Mesenchymal stem cell (in vitro differentiated cells and primary cell): Measurements from ENCODE around the gene MCCC2.
"Not testable (repeated sequence)": the region's sequence is repeated elsewhere in the genome, so short reads cannot be mapped to it uniquely, and the experiment has no call there.

ENCODE experiments used
- DNase-seq: peaks from one replicate; pipeline ENCODE4 v3.0.0-alpha.2; 2013
- H2AFZ ChIP-seq: one replicate; pipeline ENCODE4 v1.6.1; 2013; ENCODE audit warnings: low read depth, mild to moderate bottlenecking, control low read depth, inconsistent platforms, low read length, moderate library complexity
- H2AK5ac ChIP-seq: 2 replicates; pipeline ENCODE4 v1.6.1; 2013; ENCODE audit warnings: low read length, moderate library complexity, mild to moderate bottlenecking, inconsistent platforms; ENCODE audit not compliant: severe bottlenecking
- H2BK120ac ChIP-seq: one replicate; pipeline ENCODE4 v1.6.1; 2013; ENCODE audit warnings: low read depth, mild to moderate bottlenecking, inconsistent platforms, low read length, moderate library complexity
- H2BK12ac ChIP-seq, 2 experiments: one replicate each; pipeline ENCODE4 v1.6.1; 2013; ENCODE audit warnings: inconsistent platforms in 2 of 2, low read length in 2 of 2, mild to moderate bottlenecking in 2 of 2, moderate library complexity in 2 of 2, control low read depth in 1 of 2
- H2BK15ac ChIP-seq: one replicate; pipeline ENCODE4 v1.6.1; 2013; ENCODE audit warnings: mild to moderate bottlenecking, low read depth, inconsistent platforms; ENCODE audit not compliant: poor library complexity, severe bottlenecking
- H2BK5ac ChIP-seq: 2 replicates; pipeline ENCODE4 v1.6.1; 2013; ENCODE audit warnings: low read depth, mild to moderate bottlenecking, low read length, control low read depth, inconsistent platforms; ENCODE audit not compliant: poor library complexity, severe bottlenecking
- H3K14ac ChIP-seq, 2 experiments: one replicate each; pipeline ENCODE4 v1.6.1; 2013; ENCODE audit warnings: inconsistent platforms in 2 of 2, low read length in 2 of 2, control low read depth in 1 of 2, mild to moderate bottlenecking in 1 of 2, moderate library complexity in 1 of 2
- H3K18ac ChIP-seq, 2 experiments: one replicate each; pipeline ENCODE4 v1.6.1; 2013; ENCODE audit warnings: inconsistent platforms in 2 of 2, low read length in 2 of 2, control low read depth in 1 of 2, low read depth in 1 of 2, mild to moderate bottlenecking in 1 of 2
- H3K23ac ChIP-seq, 2 experiments: one replicate each; pipeline ENCODE4 v1.6.1; 2013; ENCODE audit warnings: inconsistent platforms in 2 of 2, low read length in 2 of 2, mild to moderate bottlenecking in 2 of 2, moderate library complexity in 2 of 2, control low read depth in 1 of 2
- H3K27ac ChIP-seq: 2 replicates; pipeline ENCODE4 v1.5.1; 2013; ENCODE audit warnings: mild to moderate bottlenecking, moderate library complexity, low read length, control low read depth, inconsistent platforms; ENCODE audit not compliant: poor library complexity, severe bottlenecking
- H3K27me3 ChIP-seq, 2 experiments: 2 replicates each; pipeline versions ENCODE4 v1.6.1 to v1.7.0; 2013; ENCODE audit warnings: low read length in 2 of 2, mild to moderate bottlenecking in 2 of 2, moderate library complexity in 2 of 2, control low read depth in 1 of 2, inconsistent platforms in 1 of 2; ENCODE audit not compliant: control insufficient read depth in 1 of 2, insufficient read depth in 1 of 2
- H3K36me3 ChIP-seq, 2 experiments: 2 replicates each; pipeline versions ENCODE4 v1.6.1 to v1.7.0; 2013; ENCODE audit warnings: low read length in 2 of 2, control low read depth in 1 of 2, inconsistent platforms in 1 of 2, low read depth in 1 of 2, mild to moderate bottlenecking in 1 of 2; ENCODE audit not compliant: insufficient read depth in 2 of 2, control insufficient read depth in 1 of 2
- H3K4ac ChIP-seq, 2 experiments: one replicate each; pipeline ENCODE4 v1.6.1; 2013; ENCODE audit warnings: inconsistent platforms in 2 of 2, low read length in 2 of 2, mild to moderate bottlenecking in 2 of 2, moderate library complexity in 2 of 2, control low read depth in 1 of 2, low read depth in 1 of 2
- H3K4me1 ChIP-seq: 2 replicates; pipeline ENCODE4 v1.6.1; 2013; ENCODE audit warnings: low read depth, low read length, control low read depth; ENCODE audit not compliant: control insufficient read depth, insufficient read depth
- H3K4me2 ChIP-seq: 2 replicates; pipeline ENCODE4 v1.6.1; 2013; ENCODE audit warnings: low read length, mild to moderate bottlenecking, inconsistent platforms; ENCODE audit not compliant: poor library complexity, severe bottlenecking
- H3K4me3 ChIP-seq, 2 experiments: 2 replicates each; pipeline versions ENCODE4 v1.5.1 to v1.7.0; 2013; ENCODE audit warnings: low read length in 2 of 2, mild to moderate bottlenecking in 2 of 2, control low read depth in 1 of 2, low read depth in 1 of 2; ENCODE audit not compliant: insufficient read depth in 1 of 2
- H3K79me1 ChIP-seq: replicated peaks from 2 replicates; pipeline ENCODE4 v1.6.1; 2013; ENCODE audit warnings: mild to moderate bottlenecking, control low read depth, low read length, inconsistent platforms; ENCODE audit not compliant: poor library complexity, severe bottlenecking
- H3K9ac ChIP-seq: 2 replicates; pipeline ENCODE4 v1.7.0; 2013; ENCODE audit warnings: mild to moderate bottlenecking, low read length, moderate library complexity
- H3K9me3 ChIP-seq: 2 replicates; pipeline ENCODE4 v1.7.0; 2013; ENCODE audit warnings: mild to moderate bottlenecking, low read length; ENCODE audit not compliant: control insufficient read depth
- H4K8ac ChIP-seq: one replicate; pipeline ENCODE4 v1.6.1; 2013; ENCODE audit warnings: inconsistent platforms, mild to moderate bottlenecking, low read length, moderate library complexity
- H4K91ac ChIP-seq: one replicate; pipeline ENCODE4 v1.6.1; 2013; ENCODE audit warnings: mild to moderate bottlenecking, low read length, inconsistent platforms
- WGBS: methylation state at CpG from one replicate; pipeline ENCODE4 v1.1.7; 2013; ENCODE audit warnings: mixed read lengths; 5-methylcytosine and 5-hydroxymethylcytosine counted together

The MCCC2 gene

DNA sequence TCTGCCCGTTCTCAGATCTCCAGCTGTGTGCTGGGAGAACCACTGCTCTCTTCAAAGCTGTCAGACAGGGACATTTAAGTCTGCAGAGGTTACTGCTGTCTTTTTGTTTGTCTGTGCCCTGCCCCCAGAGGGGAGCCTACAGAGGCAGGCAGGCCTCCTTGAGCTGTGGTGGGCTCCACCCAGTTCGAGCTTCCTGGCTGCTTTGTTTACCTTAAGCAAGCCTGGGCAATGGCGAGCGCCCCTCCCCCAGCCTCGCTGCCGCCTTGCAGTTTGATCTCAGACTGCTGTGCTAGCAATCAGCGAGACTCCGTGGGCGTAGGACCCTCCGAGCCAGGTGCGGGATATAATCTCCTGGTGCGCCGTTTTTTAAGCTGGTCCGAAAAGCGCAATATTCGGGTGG, 22.8 kb downstream of the MCCC2 start:
- not testable (repeated sequence) for H3K4me3 ChIP-seq, DNase-seq, H3K9me3 ChIP-seq, H3K27ac ChIP-seq, H3K27me3 ChIP-seq, H3K4ac ChIP-seq, H2BK12ac ChIP-seq, H4K91ac ChIP-seq, H3K23ac ChIP-seq, H3K18ac ChIP-seq, H2AK5ac ChIP-seq, H3K9ac ChIP-seq, H2BK120ac ChIP-seq, H2BK15ac ChIP-seq, H2BK5ac ChIP-seq, H3K4me2 ChIP-seq, H2AFZ ChIP-seq, H3K14ac ChIP-seq, H3K4me1 ChIP-seq, H3K79me1 ChIP-seq, H4K8ac ChIP-seq
- 96% methylated on average over 6 of the region's 16 CpGs for WGBS
- H3K36me3 ChIP-seq, result peaks cover 6 to 10% of the 10 kb centered on the region in 2 experiments

GRCh38 chr5:71615809-71616208, 28.7 kb downstream of the MCCC2 start:
- H3K79me1 ChIP-seq, result peaks cover 17% of the 10 kb centered on the region
- H3K27ac ChIP-seq, result no peak overlapping the region
- H4K91ac ChIP-seq, result no peak overlapping the region
- no peaks in the 10 kb centered on the region for H3K27me3 ChIP-seq
- H3K36me3 ChIP-seq, result peaks cover 11 to 29% of the 10 kb centered on the region in 2 experiments
- H3K23ac ChIP-seq, result no peak overlapping the region
- H3K4me2 ChIP-seq, result no peak overlapping the region
- no peaks in the 10 kb centered on the region for H3K4me1 ChIP-seq
- no peak overlapping the region for H3K18ac ChIP-seq
- no peak overlapping the region for H2BK120ac ChIP-seq
- H3K4ac ChIP-seq, result no peak overlapping the region
- H3K4me3 ChIP-seq, result no peak overlapping the region
- no peak for DNase-seq
- no peak overlapping the region for H4K8ac ChIP-seq
- no peaks in the 10 kb centered on the region for H3K9me3 ChIP-seq
- no peak overlapping the region for H3K14ac ChIP-seq
- no peak overlapping the region for H2BK12ac ChIP-seq
- H3K9ac ChIP-seq, result no peak overlapping the region
- H2AFZ ChIP-seq, result no peak overlapping the region
- 100% methylated on average over 4 of the region's 4 CpGs for WGBS
- H2BK15ac ChIP-seq, result no peak overlapping the region
- no peak overlapping the region for H2BK5ac ChIP-seq
- no peak overlapping the region for H2AK5ac ChIP-seq

DNA sequence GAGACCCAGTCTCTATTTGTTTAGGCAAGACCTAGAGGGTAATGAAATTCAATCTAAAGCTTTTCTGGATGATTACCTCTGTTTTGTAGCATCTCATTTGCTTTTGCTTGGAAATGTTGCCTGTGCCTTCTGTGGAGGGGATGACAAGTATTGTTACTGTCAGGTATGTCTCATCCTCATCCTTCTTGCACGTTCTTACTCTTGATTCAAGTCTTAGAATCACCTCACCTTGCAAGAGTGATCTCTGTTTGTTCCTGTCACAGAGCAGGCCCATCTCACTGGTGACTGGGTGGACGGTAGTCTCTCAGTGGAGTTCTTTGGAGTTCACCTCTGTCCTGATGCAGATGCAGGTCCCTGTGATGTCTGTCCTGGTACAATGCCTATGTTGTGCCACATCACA, 33.5 kb downstream of the MCCC2 start:
- no peak for DNase-seq
- H2BK5ac ChIP-seq, result no peak overlapping the region
- H2AK5ac ChIP-seq, result no peak overlapping the region
- H3K9ac ChIP-seq, result no peak overlapping the region
- no peak overlapping the region for H3K4me2 ChIP-seq
- no peak overlapping the region for H3K14ac ChIP-seq
- H3K4me3 ChIP-seq, result no peak overlapping the region
- no peaks in the 10 kb centered on the region for H3K27me3 ChIP-seq
- no peaks in the 10 kb centered on the region for H3K4me1 ChIP-seq
- H3K23ac ChIP-seq, result no peak overlapping the region
- H3K4ac ChIP-seq, result no peak overlapping the region
- no peak overlapping the region for H4K91ac ChIP-seq
- no peak overlapping the region for H2AFZ ChIP-seq
- H3K18ac ChIP-seq, result no peak overlapping the region
- H2BK12ac ChIP-seq, result no peak overlapping the region
- H2BK15ac ChIP-seq, result no peak overlapping the region
- 90% methylated on average over 1 of the region's 2 CpGs for WGBS
- no peak overlapping the region for H2BK120ac ChIP-seq
- no peak overlapping the region for H4K8ac ChIP-seq
- H3K36me3 ChIP-seq, result peaks cover 9 to 31% of the 10 kb centered on the region in 2 experiments
- H3K9me3 ChIP-seq, result no peaks in the 10 kb centered on the region
- peaks cover 20% of the 10 kb centered on the region for H3K79me1 ChIP-seq
- no peak overlapping the region for H3K27ac ChIP-seq

- H3K79me1 ChIP-seq, result peaks cover 20% of the 10 kb centered on the region
- no peak overlapping the region for H2BK5ac ChIP-seq
- H3K27me3 ChIP-seq, result no peaks in the 10 kb centered on the region
- H3K4ac ChIP-seq, result no peak overlapping the region
- no peak overlapping the region for H2AFZ ChIP-seq
- no peak overlapping the region for H3K27ac ChIP-seq
- H3K9me3 ChIP-seq, result no peaks in the 10 kb centered on the region
- H3K23ac ChIP-seq, result no peak overlapping the region
- H4K8ac ChIP-seq, result no peak overlapping the region
- H3K4me3 ChIP-seq, result no peak overlapping the region
- no peak overlapping the region for H3K14ac ChIP-seq
- H4K91ac ChIP-seq, result no peak overlapping the region
- H2BK12ac ChIP-seq, result no peak overlapping the region
- no peak overlapping the region for H2BK120ac ChIP-seq
- no peak overlapping the region for H3K18ac ChIP-seq
- H3K4me1 ChIP-seq, result no peaks in the 10 kb centered on the region
- H2BK15ac ChIP-seq, result no peak overlapping the region
- H3K36me3 ChIP-seq, result peaks cover 9 to 26% of the 10 kb centered on the region in 2 experiments
- no peak overlapping the region for H3K4me2 ChIP-seq
- H2AK5ac ChIP-seq, result no peak overlapping the region
- over 99% methylated on average over 3 of the region's 3 CpGs for WGBS
- H3K9ac ChIP-seq, result no peak overlapping the region
- no peak for DNase-seq
Measured at GRCh38 chr5:71621268-71621667, 34.1 kb downstream of the MCCC2 start.
